Germinal center (tissue), 1 donor: ENCODE measurements around the gene SREK1IP1.

Source experiments
- DNase-seq: peaks from one replicate; pipeline ENCODE4 v3.0.0; 2012; ENCODE audit warnings: mixed read lengths, low spot score

The SREK1IP1 gene

DNA sequence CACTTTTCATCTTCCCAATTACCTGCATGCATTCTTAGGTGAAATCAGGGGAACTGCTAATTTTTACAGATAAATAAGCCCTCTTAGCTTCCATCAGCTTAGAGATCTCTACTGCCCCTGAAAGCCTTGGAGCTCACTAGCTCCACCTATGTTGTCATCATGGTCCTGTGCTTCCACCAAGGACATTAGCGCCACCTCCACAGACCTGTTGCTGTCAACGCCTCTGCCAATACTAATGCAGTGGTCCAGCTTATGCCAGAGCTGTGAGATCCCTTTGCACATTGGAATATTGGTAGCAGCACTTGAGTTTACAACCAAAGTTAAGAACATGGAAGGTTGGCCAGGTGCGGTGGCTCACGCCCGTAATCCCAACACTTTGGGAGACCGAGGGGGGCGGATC is 85.9 kb downstream of the SREK1IP1 start:
- DNase-seq, result no peak

DNA sequence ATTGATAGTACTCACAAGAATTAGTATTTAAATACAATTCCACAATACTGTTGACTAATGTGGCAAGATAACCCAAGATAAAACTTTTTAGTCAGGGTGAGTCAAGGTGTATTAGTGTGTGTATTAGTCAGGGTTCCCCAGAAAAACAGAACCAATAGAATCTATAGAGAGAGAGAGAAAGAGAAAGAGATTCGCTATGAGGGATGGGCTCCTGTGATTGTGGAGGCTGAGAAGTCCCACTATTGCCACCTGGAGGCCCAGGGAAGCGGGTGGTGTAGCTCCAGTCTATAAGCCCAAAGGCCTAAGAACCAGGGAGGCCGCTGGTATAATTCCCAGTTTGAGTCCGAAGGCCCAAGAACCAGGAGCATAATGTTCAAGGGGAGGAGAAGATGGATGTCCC is 88.2 kb downstream of the SREK1IP1 start:
- no peak for DNase-seq

DNA sequence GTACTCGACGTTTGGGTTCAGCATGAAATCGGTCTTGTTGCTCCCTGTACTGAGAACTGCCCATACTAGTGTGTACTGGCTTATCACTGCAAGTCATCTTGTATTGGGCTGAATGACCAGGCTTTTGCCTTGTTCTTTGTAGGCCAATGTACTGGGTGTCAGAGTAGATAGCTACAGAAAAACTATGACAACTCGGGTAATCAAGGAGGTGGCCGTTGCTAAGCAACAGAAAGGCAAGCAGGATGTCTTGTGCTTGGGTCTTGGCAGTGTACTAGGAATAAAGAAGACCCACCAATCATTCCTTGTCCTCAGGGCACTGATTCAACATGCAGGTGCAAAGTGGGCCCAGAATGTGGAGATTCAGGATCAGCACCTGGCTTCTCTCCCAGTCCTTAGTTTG is 90.1 kb downstream of the SREK1IP1 start:
- no peak for DNase-seq

DNA sequence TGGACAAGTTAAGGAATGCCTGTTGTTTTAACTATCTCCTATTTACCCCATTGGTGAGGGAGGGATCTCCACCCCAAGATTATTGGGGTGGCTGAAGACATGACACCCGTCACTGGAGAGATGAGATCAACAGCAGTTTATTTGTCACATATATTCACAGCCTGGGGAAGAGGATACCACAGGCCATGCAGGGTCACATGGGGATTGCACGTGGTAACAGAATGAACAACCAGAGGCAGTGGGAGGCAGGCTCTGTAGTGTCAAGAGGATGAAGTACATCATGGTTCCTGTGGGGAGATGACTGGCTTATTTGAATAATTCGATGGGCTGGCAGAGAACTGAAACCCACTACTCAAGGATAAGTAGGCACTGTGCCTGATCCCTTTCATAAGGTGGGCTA is 96.8 kb downstream of the SREK1IP1 start:
- no peak for DNase-seq

DNA sequence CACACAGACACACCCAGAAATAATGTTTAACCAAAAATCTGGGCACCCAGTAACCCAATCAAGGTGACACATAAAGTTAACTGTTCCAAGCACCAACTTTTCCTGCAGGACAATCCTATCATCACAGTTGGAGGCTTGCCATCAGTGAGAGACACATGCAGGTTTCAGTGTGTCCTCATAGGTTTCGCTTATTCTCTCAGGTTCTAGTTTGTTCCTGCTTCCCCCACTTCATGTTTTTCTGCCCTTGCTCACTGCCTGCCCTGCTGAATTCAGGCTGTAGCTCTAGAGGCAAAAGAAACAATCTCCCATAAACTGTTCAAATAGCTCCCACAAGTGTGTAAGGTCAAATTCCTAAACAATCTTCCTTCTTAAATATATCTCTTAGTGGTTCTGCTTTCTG is 98.2 kb downstream of the SREK1IP1 start:
- no peak for DNase-seq
